Measurements from ENCODE around the gene APBA2.

The APBA2 gene

GRCh38 chr15:29066310-29066709 is 180.5 kb downstream of the APBA2 start:
- Histone ChIP-seq H3K9me3 (ENCODE audit: insufficient read depth, low read length) (no peaks in the 10 kb centered on the region), H3K27me3 (ENCODE audit: low read depth, low read length) (no peaks in the 10 kb centered on the region), H3K9ac (ENCODE audit: low read length) (no peak overlapping the region), H3K36me3 (replicated peaks; ENCODE audit: low read depth, low read length) (no peaks in the 10 kb centered on the region), H3K4me3 (ENCODE audit: low read length) (no peak overlapping the region), H4K20me1 (ENCODE audit: insufficient read depth, low read length) (no peaks in the 10 kb centered on the region), H3K79me2 (ENCODE audit: low read length) (no peaks in the 10 kb centered on the region), H3K27ac (ENCODE audit: low read length) (no peak overlapping the region), H3K4me2 (ENCODE audit: low read length) (no peak overlapping the region), H3K4me1 (ENCODE audit: low read length) (no peaks in the 10 kb centered on the region), H2AFZ (ENCODE audit: low read depth, low read length) (no peak overlapping the region)
- TF ChIP-seq, protein P1, sequence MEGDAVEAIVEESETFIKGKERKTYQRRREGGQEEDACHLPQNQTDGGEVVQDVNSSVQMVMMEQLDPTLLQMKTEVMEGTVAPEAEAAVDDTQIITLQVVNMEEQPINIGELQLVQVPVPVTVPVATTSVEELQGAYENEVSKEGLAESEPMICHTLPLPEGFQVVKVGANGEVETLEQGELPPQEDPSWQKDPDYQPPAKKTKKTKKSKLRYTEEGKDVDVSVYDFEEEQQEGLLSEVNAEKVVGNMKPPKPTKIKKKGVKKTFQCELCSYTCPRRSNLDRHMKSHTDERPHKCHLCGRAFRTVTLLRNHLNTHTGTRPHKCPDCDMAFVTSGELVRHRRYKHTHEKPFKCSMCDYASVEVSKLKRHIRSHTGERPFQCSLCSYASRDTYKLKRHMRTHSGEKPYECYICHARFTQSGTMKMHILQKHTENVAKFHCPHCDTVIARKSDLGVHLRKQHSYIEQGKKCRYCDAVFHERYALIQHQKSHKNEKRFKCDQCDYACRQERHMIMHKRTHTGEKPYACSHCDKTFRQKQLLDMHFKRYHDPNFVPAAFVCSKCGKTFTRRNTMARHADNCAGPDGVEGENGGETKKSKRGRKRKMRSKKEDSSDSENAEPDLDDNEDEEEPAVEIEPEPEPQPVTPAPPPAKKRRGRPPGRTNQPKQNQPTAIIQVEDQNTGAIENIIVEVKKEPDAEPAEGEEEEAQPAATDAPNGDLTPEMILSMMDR (IDR thresholded peaks at IDR 0.05; ENCODE audit: low read depth, low read length), result no peak
- TF ChIP-seq EZH2phosphoT487 (IDR thresholded peaks at IDR 0.05; ENCODE audit: low read depth), result no peak

GRCh38 chr15:29066838-29067237 is 181.1 kb downstream of the APBA2 start:
- Histone ChIP-seq H3K4me2 (ENCODE audit: low read length) (no peak overlapping the region), H2AFZ (ENCODE audit: low read depth, low read length) (no peak overlapping the region), H3K9ac (ENCODE audit: low read length) (no peak overlapping the region), H3K27me3 (ENCODE audit: low read depth, low read length) (no peaks in the 10 kb centered on the region), H3K36me3 (replicated peaks; ENCODE audit: low read depth, low read length) (no peaks in the 10 kb centered on the region), H4K20me1 (ENCODE audit: insufficient read depth, low read length) (no peaks in the 10 kb centered on the region), H3K4me1 (ENCODE audit: low read length) (no peaks in the 10 kb centered on the region), H3K27ac (ENCODE audit: low read length) (no peak overlapping the region), H3K79me2 (ENCODE audit: low read length) (no peaks in the 10 kb centered on the region), H3K9me3 (ENCODE audit: insufficient read depth, low read length) (no peaks in the 10 kb centered on the region), H3K4me3 (ENCODE audit: low read length) (no peak overlapping the region)
- TF ChIP-seq, protein P1 (IDR thresholded peaks at IDR 0.05; ENCODE audit: low read depth, low read length), result no peak
- no peak for TF ChIP-seq EZH2phosphoT487 (IDR thresholded peaks at IDR 0.05; ENCODE audit: low read depth)

DNA sequence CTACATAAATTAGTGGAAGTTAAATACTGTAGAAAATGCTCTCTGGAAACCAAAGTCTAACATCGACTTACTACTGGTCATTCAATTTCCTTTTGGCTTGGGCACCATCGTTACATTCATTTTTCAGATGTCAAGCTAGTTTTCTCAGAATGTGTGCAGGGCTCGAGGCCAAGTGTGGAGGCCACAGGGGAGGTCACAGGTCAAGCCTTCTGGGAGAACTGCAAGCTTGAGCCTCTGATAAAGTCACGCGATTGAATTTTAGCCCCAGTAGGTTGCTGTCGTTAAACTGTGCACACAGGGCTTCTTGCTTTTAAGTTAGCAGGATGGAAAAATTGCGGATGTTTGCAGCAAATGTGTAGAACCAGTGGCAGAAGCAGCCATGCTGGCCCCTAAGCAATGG is 182.2 kb downstream of the APBA2 start:
- TF ChIP-seq, protein P1 (IDR thresholded peaks at IDR 0.05; ENCODE audit: low read depth, low read length), result no peak
- no peak for TF ChIP-seq EZH2phosphoT487 (IDR thresholded peaks at IDR 0.05; ENCODE audit: low read depth)
- Histone ChIP-seq H3K27ac (ENCODE audit: low read length) (no peak overlapping the region), H4K20me1 (ENCODE audit: insufficient read depth, low read length) (no peaks in the 10 kb centered on the region), H3K36me3 (replicated peaks; ENCODE audit: low read depth, low read length) (no peaks in the 10 kb centered on the region), H3K4me1 (ENCODE audit: low read length) (no peaks in the 10 kb centered on the region), H3K79me2 (ENCODE audit: low read length) (no peaks in the 10 kb centered on the region), H3K9me3 (ENCODE audit: insufficient read depth, low read length) (no peaks in the 10 kb centered on the region), H3K4me2 (ENCODE audit: low read length) (no peak overlapping the region), H3K27me3 (ENCODE audit: low read depth, low read length) (no peaks in the 10 kb centered on the region), H3K9ac (ENCODE audit: low read length) (no peak overlapping the region), H3K4me3 (ENCODE audit: low read length) (no peak overlapping the region), H2AFZ (ENCODE audit: low read depth, low read length) (no peak overlapping the region)

GRCh38 chr15:29070471-29071231 is 184.9 kb downstream of the APBA2 start:
- Histone ChIP-seq H2AFZ (ENCODE audit: low read depth, low read length) (no peak overlapping the region), H3K36me3 (replicated peaks; ENCODE audit: low read depth, low read length) (no peaks in the 10 kb centered on the region), H3K9me3 (ENCODE audit: insufficient read depth, low read length) (no peaks in the 10 kb centered on the region), H3K27ac (ENCODE audit: low read length) (no peak overlapping the region), H3K9ac (ENCODE audit: low read length) (no peak overlapping the region), H3K4me3 (ENCODE audit: low read length) (no peak overlapping the region), H4K20me1 (ENCODE audit: insufficient read depth, low read length) (no peaks in the 10 kb centered on the region), H3K4me1 (ENCODE audit: low read length) (no peaks in the 10 kb centered on the region), H3K79me2 (ENCODE audit: low read length) (no peaks in the 10 kb centered on the region), H3K4me2 (ENCODE audit: low read length) (no peak overlapping the region), H3K27me3 (ENCODE audit: low read depth, low read length) (no peaks in the 10 kb centered on the region)
- TF ChIP-seq, protein P1 (IDR thresholded peaks at IDR 0.05; ENCODE audit: low read depth, low read length), result no peak
- no peak for TF ChIP-seq EZH2phosphoT487 (IDR thresholded peaks at IDR 0.05; ENCODE audit: low read depth)
